ENCODE results near the gene SNN. TPM values are rescaled to one million over a fixed set of nuclear protein-coding genes. Genes with fewer than 3 reads are reported as not detected.

SNN gene
- total and polyA plus RNA-seq, 4 donors, result 9.4 to 29.0 (median 18.9) TPM

DNA sequence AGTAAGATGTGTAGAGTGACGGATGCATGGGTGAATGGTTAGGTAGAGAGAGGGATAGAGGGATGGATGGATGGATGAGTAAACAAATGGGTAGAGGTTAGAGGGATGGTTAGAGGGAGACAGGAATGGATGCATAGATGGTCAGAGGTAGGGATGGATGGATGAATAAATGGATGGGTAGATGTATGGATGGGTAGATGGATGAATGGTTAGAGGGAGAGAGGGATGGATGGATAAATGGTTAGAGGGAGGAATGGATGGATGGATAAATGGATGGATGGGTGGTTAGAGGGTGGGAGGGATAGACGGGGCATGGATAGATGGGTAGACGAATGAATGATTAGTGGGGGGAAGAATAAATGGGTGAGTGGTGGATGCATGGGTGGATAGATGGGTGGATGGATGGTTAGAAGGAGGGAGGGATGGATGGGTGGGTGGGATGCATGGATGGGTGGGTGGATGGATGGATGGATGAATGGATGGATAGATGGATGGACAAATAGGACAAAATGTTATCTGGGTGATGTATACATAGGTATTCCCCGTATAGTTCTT is 29.2 kb upstream of the SNN start:
- H3K9ac ChIP-seq (ENCODE audit: insufficient read depth in 1 of 2, low read length in 2 of 2), result no peak overlapping the region
- no peak overlapping the region for H3K27ac ChIP-seq (ENCODE audit: low read depth in 1 of 2, low read length in 1 of 2)
- no peaks in the 10 kb centered on the region for H3K9me3 ChIP-seq (ENCODE audit: control insufficient read depth in 4 of 4, insufficient read depth in 3 of 4, low read length in 3 of 4)
- H3K4me3 ChIP-seq, result no peak overlapping the region
- ATAC-seq (ENCODE audit: insufficient read depth, low FRiP score), result no peak
- H3K4me1 ChIP-seq (ENCODE audit: control insufficient read depth in 5 of 5, insufficient read depth in 5 of 5, low read length in 5 of 5), result peaks cover 3 to 17% (median 9%) of the 10 kb centered on the region in 5 donors
- no peak for TF ChIP-seq CTCF (IDR thresholded peaks at IDR 0.05; ENCODE audit: control extremely low read depth, extremely low read depth)
- no peaks in the 10 kb centered on the region for H3K36me3 ChIP-seq (ENCODE audit: control insufficient read depth in 4 of 4, insufficient read depth in 4 of 4, low read length in 4 of 4)
- H3K27me3 ChIP-seq (ENCODE audit: control insufficient read depth in 3 of 3, insufficient read depth in 3 of 3, low read length in 2 of 3), result no peaks in the 10 kb centered on the region
- DNase-seq, result no peak
- 49 to 52% methylated on average over 4 of the region's 4 CpGs for WGBS, 2 donors

DNA sequence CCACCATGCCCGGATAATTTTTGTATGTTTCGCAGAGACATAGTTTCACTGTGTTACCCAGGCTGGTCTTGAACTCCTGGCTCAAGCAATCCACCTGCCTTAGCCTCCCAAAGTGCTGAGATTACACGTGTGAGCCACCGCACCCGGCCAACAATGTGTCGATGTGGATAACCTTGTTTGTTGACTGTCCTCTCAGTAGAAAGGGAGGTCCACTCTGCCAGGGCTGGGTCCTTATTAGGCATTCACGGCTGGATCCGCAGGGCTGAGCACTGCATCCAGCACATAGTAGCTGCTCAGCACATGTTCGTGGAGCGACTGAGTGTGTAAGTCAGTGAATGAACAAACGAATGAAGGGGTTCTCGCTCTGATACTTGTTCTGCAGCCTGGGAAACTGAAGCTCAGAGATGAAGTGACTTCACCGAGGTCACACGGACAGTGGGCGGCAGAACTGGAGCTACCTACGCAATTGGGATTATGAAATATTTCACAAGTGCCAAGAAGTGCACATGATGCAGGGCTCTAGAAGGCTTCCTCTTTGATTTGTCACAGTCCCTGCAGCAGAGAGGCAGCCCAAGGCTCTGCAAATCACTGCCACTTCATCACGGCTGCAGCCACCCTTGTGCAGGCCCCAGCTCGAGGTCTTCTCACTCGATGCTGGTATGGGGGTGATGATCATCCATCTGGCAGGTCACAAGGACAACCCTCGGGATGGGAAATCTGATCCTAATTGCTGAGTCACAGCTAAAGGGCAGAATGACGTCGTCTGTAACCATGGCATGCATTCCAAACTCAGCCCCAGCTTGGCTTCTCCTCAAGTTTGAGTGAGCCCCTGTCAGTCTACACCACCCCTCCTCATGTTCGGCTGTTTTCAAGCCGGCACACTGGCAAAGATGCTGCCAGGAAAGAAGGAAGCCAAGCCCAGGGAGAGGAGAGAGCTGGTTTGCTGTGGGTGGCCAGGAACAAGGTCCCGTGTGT is 28.0 kb upstream of the SNN start:
- H3K4me3 ChIP-seq, result no peak overlapping the region
- WGBS, 2 donors, result 35 to 40% methylated on average over 25 of the region's 25 CpGs

DNA sequence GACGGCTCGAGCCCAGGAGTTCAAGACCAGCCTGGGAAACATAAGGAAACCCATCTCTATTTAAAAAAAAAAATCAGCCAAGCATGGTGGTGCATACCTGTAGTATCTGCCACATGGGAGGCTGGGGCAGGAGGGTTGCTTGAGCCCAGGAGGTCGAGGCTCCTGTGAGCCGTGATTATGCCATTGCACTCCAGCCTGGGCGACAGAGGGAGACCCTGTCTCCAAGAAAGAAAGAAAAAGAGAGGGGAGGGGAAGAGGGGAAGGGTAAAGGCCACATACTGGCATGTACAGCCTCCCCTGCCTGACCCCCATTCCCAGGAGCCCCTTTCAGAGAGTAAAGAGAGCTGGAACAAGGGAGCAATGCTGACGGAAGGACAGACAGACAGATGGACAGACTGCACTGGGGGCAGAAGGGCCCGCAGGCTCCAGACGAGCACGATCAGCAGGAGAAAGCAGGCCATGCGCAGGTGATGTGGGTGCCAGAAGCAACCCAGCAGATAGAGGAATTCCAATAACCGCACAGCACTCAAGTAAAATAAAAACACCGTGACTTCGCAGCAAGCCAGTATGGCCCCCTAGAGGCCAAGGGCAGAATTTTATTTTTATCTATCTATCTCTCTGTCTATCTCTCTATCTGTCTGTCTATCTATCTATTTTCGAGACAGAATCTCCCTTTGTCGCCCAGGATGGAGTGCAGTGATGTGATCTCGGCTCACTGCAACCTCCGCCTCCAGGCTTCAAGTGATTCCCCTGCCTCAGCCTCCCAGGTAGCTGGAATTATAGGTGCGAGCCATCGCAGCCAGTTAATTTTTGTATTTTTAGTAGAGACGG is 27.1 kb upstream of the SNN start:
- Histone ChIP-seq H3K4me1 (ENCODE audit: control insufficient read depth in 5 of 5, insufficient read depth in 5 of 5, low read length in 5 of 5) (peaks cover 3 to 17% (median 9%) of the 10 kb centered on the region in 5 donors), H3K9me3 (ENCODE audit: control insufficient read depth in 4 of 4, insufficient read depth in 3 of 4, low read length in 3 of 4) (no peaks in the 10 kb centered on the region), H3K9ac (ENCODE audit: insufficient read depth in 1 of 2, low read length in 2 of 2) (no peak overlapping the region), H3K27ac (ENCODE audit: low read depth in 1 of 2, low read length in 1 of 2) (peak overlapping the region; percentile 81 to 95), H3K4me3 (no peak overlapping the region), H3K36me3 (ENCODE audit: control insufficient read depth in 4 of 4, insufficient read depth in 4 of 4, low read length in 4 of 4) (no peaks in the 10 kb centered on the region), H3K27me3 (ENCODE audit: control insufficient read depth in 3 of 3, insufficient read depth in 3 of 3, low read length in 2 of 3) (no peaks in the 10 kb centered on the region)
- 41 to 44% methylated on average over 20 of the region's 20 CpGs for WGBS, 2 donors
- DNase-seq (peak; percentile 48 to 80 (median 80)), ATAC-seq (ENCODE audit: insufficient read depth, low FRiP score) (peak; percentile 25)
- peak; percentile 68 for TF ChIP-seq CTCF (IDR thresholded peaks at IDR 0.05; ENCODE audit: control extremely low read depth, extremely low read depth)

More for the DNA sequence above, 28.0 kb upstream of the SNN start:
- peak; percentile 83 for ATAC-seq (ENCODE audit: insufficient read depth, low FRiP score)
- Histone ChIP-seq H3K4me1 (ENCODE audit: control insufficient read depth in 5 of 5, insufficient read depth in 5 of 5, low read length in 5 of 5) (peaks cover 3 to 17% (median 9%) of the 10 kb centered on the region in 5 donors), H3K27ac (ENCODE audit: low read depth in 1 of 2, low read length in 1 of 2) (peak overlapping the region; percentile 81 to 95), H3K9me3 (ENCODE audit: control insufficient read depth in 4 of 4, insufficient read depth in 3 of 4, low read length in 3 of 4) (no peaks in the 10 kb centered on the region), H3K36me3 (ENCODE audit: control insufficient read depth in 4 of 4, insufficient read depth in 4 of 4, low read length in 4 of 4) (no peaks in the 10 kb centered on the region), H3K9ac (ENCODE audit: insufficient read depth in 1 of 2, low read length in 2 of 2) (peak overlapping the region in 1 of 2 donors; percentile 69), H3K27me3 (ENCODE audit: control insufficient read depth in 3 of 3, insufficient read depth in 3 of 3, low read length in 2 of 3) (no peaks in the 10 kb centered on the region)
- no peak for TF ChIP-seq CTCF (IDR thresholded peaks at IDR 0.05; ENCODE audit: control extremely low read depth, extremely low read depth)
- DNase-seq, result peak; percentile 98 to 99 (median 99)

Data from lung (tissue), 12 donors.